Liver (tissue), 9 donors: ENCODE measurements around the gene GAS2L1. TPM values are rescaled to one million over a fixed set of nuclear protein-coding genes. Genes with fewer than 3 reads are reported as not detected.

Source experiments
- DNase-seq: peaks from one replicate; pipeline ENCODE4 v3.0.0-alpha.2; 2017; ENCODE audit warnings: low spot score
- H3K27ac ChIP-seq, 2 donors: one replicate each; pipeline ENCODE4 v1.7.0; 2013; ENCODE audit warnings: inconsistent platforms in 2 of 2, low read length in 2 of 2, control low read depth in 1 of 2, low read depth in 1 of 2, mild to moderate bottlenecking in 1 of 2
- H3K27me3 ChIP-seq, 4 donors: one replicate each; pipeline versions ENCODE4 v1.6.1 to v1.7.0; 2013; ENCODE audit warnings: low read length in 3 of 4, inconsistent platforms in 1 of 4, mild to moderate bottlenecking in 1 of 4, moderate library complexity in 1 of 4; ENCODE audit not compliant: control insufficient read depth in 4 of 4, insufficient read depth in 4 of 4
- H3K36me3 ChIP-seq, 4 donors: one replicate each; pipeline versions ENCODE4 v1.6.1 to v1.7.0; 2013; ENCODE audit warnings: low read length in 3 of 4, mild to moderate bottlenecking in 3 of 4, low read depth in 1 of 4, moderate library complexity in 1 of 4; ENCODE audit not compliant: control insufficient read depth in 4 of 4, insufficient read depth in 3 of 4
- H3K4me1 ChIP-seq, 4 donors: one replicate each; pipeline versions ENCODE4 v1.6.1 to v1.7.0; 2013; ENCODE audit warnings: low read length in 3 of 4, mild to moderate bottlenecking in 3 of 4, moderate library complexity in 1 of 4; ENCODE audit not compliant: control insufficient read depth in 4 of 4, insufficient read depth in 4 of 4
- H3K4me3 ChIP-seq, 3 donors: one replicate each; pipeline versions ENCODE4 v1.6.1 to v1.7.0; 2013; ENCODE audit warnings: low read length in 3 of 3, control low read depth in 1 of 3, low read depth in 1 of 3, mild to moderate bottlenecking in 1 of 3
- H3K9ac ChIP-seq, 2 donors: one replicate each; pipeline ENCODE4 v1.7.0; 2013; ENCODE audit warnings: low read length in 2 of 2, mild to moderate bottlenecking in 2 of 2, moderate library complexity in 2 of 2, control low read depth in 1 of 2, low read depth in 1 of 2
- H3K9me3 ChIP-seq, 4 donors: one replicate each; pipeline versions ENCODE4 v1.6.1 to v1.7.0; 2013; ENCODE audit warnings: low read length in 3 of 4; ENCODE audit not compliant: control insufficient read depth in 4 of 4
- FOXA1 ChIP-seq: IDR thresholded peaks from 2 replicates; pipeline ENCODE4 v1.6.1; 2016; ENCODE audit warnings: antibody characterized with exemption
- FOXA2 ChIP-seq: IDR thresholded peaks from 2 replicates; pipeline ENCODE4 v1.6.1; 2016; ENCODE audit warnings: antibody characterized with exemption
- GABPA ChIP-seq, 2 donors: IDR thresholded peaks in 1 of 2; conservative IDR thresholded peaks in 1 of 2; 2 replicates each; pipeline ENCODE4 v1.6.1; 2016; ENCODE audit warnings: antibody characterized with exemption in 2 of 2, mild to moderate bottlenecking in 1 of 2, moderate library complexity in 1 of 2
- HNF4A ChIP-seq, 2 donors: conservative IDR thresholded peaks; 2 replicates each; pipeline ENCODE4 v1.6.1; 2016; ENCODE audit warnings: antibody characterized with exemption in 2 of 2, mild to moderate bottlenecking in 2 of 2
- JUND ChIP-seq, 2 donors: IDR thresholded peaks; 2 replicates each; pipeline ENCODE4 v1.6.1; 2016; ENCODE audit warnings: antibody characterized with exemption in 2 of 2
- NR2F2 ChIP-seq: IDR thresholded peaks from 2 replicates; pipeline ENCODE4 v1.6.1; 2016; ENCODE audit warnings: antibody characterized with exemption
- RAD21 ChIP-seq, 2 donors: IDR thresholded peaks; 2 replicates each; pipeline ENCODE4 v1.6.1; 2016; ENCODE audit warnings: antibody characterized with exemption in 2 of 2, mild to moderate bottlenecking in 2 of 2
- SP1 ChIP-seq: IDR thresholded peaks from 2 replicates; pipeline ENCODE4 v1.6.1; 2018; ENCODE audit warnings: antibody characterized with exemption, mild to moderate bottlenecking
- TAF1 ChIP-seq: conservative IDR thresholded peaks from 2 replicates; pipeline ENCODE4 v1.6.1; 2016; ENCODE audit warnings: antibody characterized with exemption, mild to moderate bottlenecking
- YY1 ChIP-seq: IDR thresholded peaks from 2 replicates; pipeline ENCODE4 v1.6.1; 2016; ENCODE audit warnings: antibody characterized with exemption, mild to moderate bottlenecking
- WGBS: extraction: QIAGEN DNeasy Blood & Tissue Kit; methylation state at CpG from one replicate; pipeline ENCODE4 v1.1.7; 2013; 5-methylcytosine and 5-hydroxymethylcytosine counted together
- polyA plus RNA-seq, 2 donors: library from polyadenylated mRNA; stranded (reverse) in 1 of 2; unstranded in 1 of 2; fragments of 200-250 nt in 1 of 2; fragments of >200 nt in 1 of 2; fragmentation: Nextera tagmentation in 1 of 2; extraction: Ambion mirVana in 1 of 2; gene quantifications; one replicate each; pipeline versions ENCODE4 v1.2.1 to v1.2.3, GENCODE V29; 2013 to 2015
- total RNA-seq, 2 donors: library from RNA; depleted of rRNA; stranded (reverse); fragments of >200 nt; gene quantifications; one replicate each; pipeline ENCODE4 v1.2.3, GENCODE V29; 2014
- TF ChIP-seq, protein P1 (sequence below): IDR thresholded peaks from 2 replicates; pipeline ENCODE4 v1.6.1; 2016; ENCODE audit warnings: antibody characterized with exemption, mild to moderate bottlenecking
- TF ChIP-seq, protein P2 (sequence below): fragments of 150-350 bp; IDR thresholded peaks from 2 replicates; pipeline ENCODE4 v1.5.1; 2017; ENCODE audit warnings: improper control_type of control experiment, low read depth, low read length; ENCODE audit not compliant: missing input control
- TF ChIP-seq, protein P3 (sequence below): IDR thresholded peaks from 2 replicates; pipeline ENCODE4 v1.6.1; 2016; ENCODE audit warnings: antibody characterized with exemption
- donor health status: healthy.
- donor health status: healthy.
- donor health status: healthy.
- donor health status: healthy.
- donor health status: healthy.

Gene GAS2L1
- total and polyA plus RNA-seq, 4 donors: 4.0 to 11.4 (median 8.9) TPM

DNA sequence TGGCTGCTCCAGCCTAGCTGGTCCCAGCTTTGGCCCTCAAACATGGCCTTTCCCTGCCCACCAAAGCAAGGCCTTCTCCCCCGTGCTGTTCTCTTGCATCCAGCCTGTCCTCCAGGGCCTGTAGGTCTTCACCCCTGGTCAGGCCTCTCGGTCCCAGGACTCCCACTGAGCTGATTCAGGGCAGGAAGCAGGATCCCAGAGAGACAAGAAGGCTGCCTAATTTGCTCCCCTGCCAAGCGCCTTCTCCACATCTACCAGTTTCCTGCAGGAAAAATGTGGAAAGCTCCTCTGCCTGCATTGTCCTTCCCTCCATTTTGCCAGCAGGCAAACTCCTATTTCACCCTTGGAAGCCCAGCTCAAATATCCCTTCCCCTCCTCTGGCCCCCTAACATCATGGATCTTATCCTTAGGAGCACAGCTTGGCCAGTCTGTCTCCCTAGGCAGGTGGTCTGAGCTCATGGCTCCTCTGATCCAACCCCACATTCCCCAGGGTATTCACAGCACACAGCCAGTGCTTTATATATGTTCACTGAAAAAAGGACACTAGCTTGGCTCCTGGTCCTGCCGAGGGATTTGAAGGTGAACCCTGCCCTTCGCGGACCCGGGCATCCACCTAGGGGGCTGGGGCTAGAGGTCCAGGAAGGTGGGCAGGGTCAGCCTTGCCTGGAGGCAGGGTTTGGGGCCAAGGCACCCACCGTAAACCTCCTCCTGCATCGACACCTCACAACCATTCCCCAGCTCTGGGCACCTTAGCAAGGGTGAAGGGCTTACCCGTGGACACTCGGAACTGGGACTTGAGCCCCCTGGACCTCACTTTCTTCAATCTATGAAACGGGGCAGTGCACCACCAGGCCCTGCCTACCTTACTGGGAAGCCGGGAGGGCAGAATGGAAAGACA, 39.6 kb upstream of the GAS2L1 start:
- DNase-seq: no peak
- Histone ChIP-seq H3K36me3 (peaks cover 0 to 8% (median 1%) of the 10 kb centered on the region in 4 donors), H3K4me1 (peaks cover 3 to 42% (median 34%) of the 10 kb centered on the region in 4 donors), H3K4me3 (peak overlapping the region; percentile 77 to 83 (median 79)), H3K27me3 (no peaks in the 10 kb centered on the region), H3K27ac (peak overlapping the region; percentile 97 to 99), H3K9me3 (no peaks in the 10 kb centered on the region), H3K9ac (peak overlapping the region; percentile 24 to 55)
- WGBS: 22% methylated on average over 13 of the region's 13 CpGs
- TF ChIP-seq RAD21 (IDR thresholded peaks at IDR 0.05) (no peak), FOXA1 (no peak), TAF1 (no peak), YY1 (no peak), HNF4A (conservative IDR thresholded peaks at IDR 0.05) (no peak), NR2F2 (no peak), GABPA (IDR thresholded peaks at IDR 0.05 in 1 of 2, conservative IDR thresholded peaks at IDR 0.05 in 1 of 2) (no peak), SP1 (no peak)
- TF ChIP-seq, protein P1, sequence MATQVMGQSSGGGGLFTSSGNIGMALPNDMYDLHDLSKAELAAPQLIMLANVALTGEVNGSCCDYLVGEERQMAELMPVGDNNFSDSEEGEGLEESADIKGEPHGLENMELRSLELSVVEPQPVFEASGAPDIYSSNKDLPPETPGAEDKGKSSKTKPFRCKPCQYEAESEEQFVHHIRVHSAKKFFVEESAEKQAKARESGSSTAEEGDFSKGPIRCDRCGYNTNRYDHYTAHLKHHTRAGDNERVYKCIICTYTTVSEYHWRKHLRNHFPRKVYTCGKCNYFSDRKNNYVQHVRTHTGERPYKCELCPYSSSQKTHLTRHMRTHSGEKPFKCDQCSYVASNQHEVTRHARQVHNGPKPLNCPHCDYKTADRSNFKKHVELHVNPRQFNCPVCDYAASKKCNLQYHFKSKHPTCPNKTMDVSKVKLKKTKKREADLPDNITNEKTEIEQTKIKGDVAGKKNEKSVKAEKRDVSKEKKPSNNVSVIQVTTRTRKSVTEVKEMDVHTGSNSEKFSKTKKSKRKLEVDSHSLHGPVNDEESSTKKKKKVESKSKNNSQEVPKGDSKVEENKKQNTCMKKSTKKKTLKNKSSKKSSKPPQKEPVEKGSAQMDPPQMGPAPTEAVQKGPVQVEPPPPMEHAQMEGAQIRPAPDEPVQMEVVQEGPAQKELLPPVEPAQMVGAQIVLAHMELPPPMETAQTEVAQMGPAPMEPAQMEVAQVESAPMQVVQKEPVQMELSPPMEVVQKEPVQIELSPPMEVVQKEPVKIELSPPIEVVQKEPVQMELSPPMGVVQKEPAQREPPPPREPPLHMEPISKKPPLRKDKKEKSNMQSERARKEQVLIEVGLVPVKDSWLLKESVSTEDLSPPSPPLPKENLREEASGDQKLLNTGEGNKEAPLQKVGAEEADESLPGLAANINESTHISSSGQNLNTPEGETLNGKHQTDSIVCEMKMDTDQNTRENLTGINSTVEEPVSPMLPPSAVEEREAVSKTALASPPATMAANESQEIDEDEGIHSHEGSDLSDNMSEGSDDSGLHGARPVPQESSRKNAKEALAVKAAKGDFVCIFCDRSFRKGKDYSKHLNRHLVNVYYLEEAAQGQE: no peak
- TF ChIP-seq, protein P2, sequence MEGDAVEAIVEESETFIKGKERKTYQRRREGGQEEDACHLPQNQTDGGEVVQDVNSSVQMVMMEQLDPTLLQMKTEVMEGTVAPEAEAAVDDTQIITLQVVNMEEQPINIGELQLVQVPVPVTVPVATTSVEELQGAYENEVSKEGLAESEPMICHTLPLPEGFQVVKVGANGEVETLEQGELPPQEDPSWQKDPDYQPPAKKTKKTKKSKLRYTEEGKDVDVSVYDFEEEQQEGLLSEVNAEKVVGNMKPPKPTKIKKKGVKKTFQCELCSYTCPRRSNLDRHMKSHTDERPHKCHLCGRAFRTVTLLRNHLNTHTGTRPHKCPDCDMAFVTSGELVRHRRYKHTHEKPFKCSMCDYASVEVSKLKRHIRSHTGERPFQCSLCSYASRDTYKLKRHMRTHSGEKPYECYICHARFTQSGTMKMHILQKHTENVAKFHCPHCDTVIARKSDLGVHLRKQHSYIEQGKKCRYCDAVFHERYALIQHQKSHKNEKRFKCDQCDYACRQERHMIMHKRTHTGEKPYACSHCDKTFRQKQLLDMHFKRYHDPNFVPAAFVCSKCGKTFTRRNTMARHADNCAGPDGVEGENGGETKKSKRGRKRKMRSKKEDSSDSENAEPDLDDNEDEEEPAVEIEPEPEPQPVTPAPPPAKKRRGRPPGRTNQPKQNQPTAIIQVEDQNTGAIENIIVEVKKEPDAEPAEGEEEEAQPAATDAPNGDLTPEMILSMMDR: no peak
- TF ChIP-seq, protein P3, sequence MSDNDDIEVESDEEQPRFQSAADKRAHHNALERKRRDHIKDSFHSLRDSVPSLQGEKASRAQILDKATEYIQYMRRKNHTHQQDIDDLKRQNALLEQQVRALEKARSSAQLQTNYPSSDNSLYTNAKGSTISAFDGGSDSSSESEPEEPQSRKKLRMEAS: no peak

DNA sequence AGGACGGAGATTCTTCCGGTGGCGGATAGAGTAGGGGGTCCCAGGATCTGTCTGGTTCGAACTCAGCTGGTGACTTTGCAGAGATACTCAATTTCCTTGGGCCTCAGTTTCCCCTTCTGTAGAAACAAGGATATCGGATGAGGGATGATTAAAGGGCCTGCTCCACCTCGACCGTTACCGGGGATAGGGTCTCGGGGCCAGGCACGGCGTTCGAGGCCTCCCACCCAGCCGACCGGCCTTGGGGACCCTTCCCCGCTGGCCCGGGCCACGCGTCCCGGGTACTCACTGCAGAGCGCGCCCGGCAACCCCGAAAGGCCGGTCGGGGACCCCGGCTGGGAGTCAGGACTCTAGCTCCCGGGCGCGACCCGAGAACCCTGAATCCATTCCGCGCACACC, 39.0 kb upstream of the GAS2L1 start:
- Histone ChIP-seq H3K27me3 (no peaks in the 10 kb centered on the region), H3K9ac (peak overlapping the region; percentile 24 to 55), H3K9me3 (no peaks in the 10 kb centered on the region), H3K4me1 (peaks cover 3 to 49% (median 40%) of the 10 kb centered on the region in 4 donors), H3K36me3 (peaks cover under 1 to 10% (median 4%) of the 10 kb centered on the region in 4 donors), H3K27ac (peak overlapping the region; percentile 97 to 99), H3K4me3 (peak overlapping the region; percentile 77 to 83 (median 79))
- no peak for DNase-seq
- no peak for TF ChIP-seq JUND (IDR thresholded peaks at IDR 0.05)
- TF ChIP-seq, protein P3: no peak
- TF ChIP-seq HNF4A (conservative IDR thresholded peaks at IDR 0.05): no peak
- TF ChIP-seq TAF1: no peak
- no peak for TF ChIP-seq FOXA2
- TF ChIP-seq, protein P2: no peak
- TF ChIP-seq GABPA (IDR thresholded peaks at IDR 0.05 in 1 of 2, conservative IDR thresholded peaks at IDR 0.05 in 1 of 2): no peak
- WGBS: under 1% methylated on average over 32 of the region's 32 CpGs
